GM12878 (cell line): ENCODE data around the gene ERVFRD-1. TPM values are rescaled to one million over a fixed set of nuclear protein-coding genes. Genes with fewer than 3 reads are reported as not detected.

Experiments
- ATAC-seq: fragments of 200-7000 bp; cut with Tn5 transposase; 3 replicates; pipeline ENCODE4 v1.9.1; 2020; ENCODE audit warnings: mild to moderate bottlenecking, moderate library complexity
- BruUV-seq: library from RNA; stranded (reverse); fragments of 400-500 nt; replicated peaks from 2 replicates; lab custom pipeline; 2021; lab: Mats Ljungman, UMichigan
- CTCF ChIA-PET: fragments of 300-600 bp; sonication (Branson Sonifier 250); formaldehyde crosslinking; extraction: SDS; loops from one replicate; lab custom pipeline; 2021; ENCODE audit warnings: inconsistent platforms; lab: Yijun Ruan, JAX
- POLR2A ChIA-PET: fragments of 350-600 bp; formaldehyde crosslinking; extraction: SDS; loops from one replicate; lab custom pipeline; 2021; ENCODE audit warnings: inconsistent platforms; lab: Charles Lee
- RAD21 ChIA-PET: fragments of 300-600 bp; sonication (Branson Sonifier 250); formaldehyde crosslinking; loops from one replicate; lab custom pipeline; 2023; ENCODE audit warnings: antibody characterized with exemption; ENCODE audit not compliant: unreplicated experiment; lab: Charles Lee
- SMC1A ChIA-PET: fragments of 300-600 bp; sonication (Branson Sonifier 250); formaldehyde crosslinking; loops from one replicate; lab custom pipeline; 2023; ENCODE audit not compliant: unreplicated experiment, uncharacterized antibody; lab: Charles Lee
- DNase-seq: peaks from one replicate; pipeline ENCODE4 v3.0.0-alpha.2; 2011; ENCODE audit warnings: low read depth, low spot score
- FAIRE-seq: peaks from 3 replicates; lab custom pipeline; 2011; peaks lifted over from hg19 to GRCh38; lab: Jason Lieb, UNC
- H2AFZ ChIP-seq: 2 replicates; pipeline ENCODE4 v1.6.0; 2011; ENCODE audit warnings: low read depth, low read length, control low read depth; ENCODE audit not compliant: control insufficient read depth
- H3K27ac ChIP-seq: 2 replicates; pipeline ENCODE4 v1.5.1; 2011; ENCODE audit warnings: control low read depth; ENCODE audit not compliant: control insufficient read depth, insufficient read depth
- H3K27me3 ChIP-seq, 2 experiments: replicated peaks in 1 of 2; 2 replicates each; pipeline versions ENCODE4 v1.6.0 to v1.6.1; 2011; ENCODE audit warnings: low read length in 1 of 2; ENCODE audit not compliant: control insufficient read depth in 2 of 2, insufficient read depth in 2 of 2
- H3K36me3 ChIP-seq, 2 experiments: 2 replicates each; pipeline ENCODE4 v1.5.1; 2011; ENCODE audit warnings: low read length in 1 of 2; ENCODE audit not compliant: control insufficient read depth in 2 of 2, insufficient read depth in 2 of 2
- H3K4me1 ChIP-seq: 2 replicates; pipeline ENCODE4 v1.6.1; 2011; ENCODE audit warnings: mild to moderate bottlenecking, low read length, moderate library complexity, mixed read lengths; ENCODE audit not compliant: control insufficient read depth, insufficient read depth
- H3K4me2 ChIP-seq: 2 replicates; pipeline ENCODE4 v1.6.0; 2011; ENCODE audit warnings: control low read depth; ENCODE audit not compliant: control insufficient read depth, insufficient read depth
- H3K4me3 ChIP-seq: fragments of 200-600 bp; sonication (generic); 2 replicates; pipeline ENCODE4 v1.5.1; 2016
- H3K79me2 ChIP-seq: 2 replicates; pipeline ENCODE4 v1.6.0; 2011; ENCODE audit warnings: low read length; ENCODE audit not compliant: control insufficient read depth, insufficient read depth
- H3K9ac ChIP-seq: 2 replicates; pipeline ENCODE4 v1.8.0; 2011; ENCODE audit warnings: low read length, control low read depth, mixed read lengths; ENCODE audit not compliant: control insufficient read depth, insufficient read depth
- H3K9me3 ChIP-seq: replicated peaks from 3 replicates; pipeline ENCODE4 v1.5.1; 2011; ENCODE audit warnings: mild to moderate bottlenecking, low read length; ENCODE audit not compliant: control insufficient read depth, insufficient read depth
- H4K20me1 ChIP-seq: 2 replicates; pipeline ENCODE4 v1.6.0; 2011; ENCODE audit not compliant: control insufficient read depth, insufficient read depth
- ASH2L ChIP-seq: fragments of 300-600, 200-600 bp; sonication (generic); IDR thresholded peaks from 2 replicates; pipeline ENCODE4 v1.6.1; 2017; ENCODE audit warnings: low read depth, mild to moderate bottlenecking, borderline replicate concordance
- BACH1 ChIP-seq: fragments of 450-650 bp; IDR thresholded peaks from 2 replicates; pipeline ENCODE4 v1.6.1; 2017; ENCODE audit warnings: mild to moderate bottlenecking, borderline replicate concordance
- DPF2 ChIP-seq: fragments of 450-650 bp; IDR thresholded peaks from 2 replicates; pipeline ENCODE4 v1.6.1; 2017; ENCODE audit warnings: mild to moderate bottlenecking
- EZH2 ChIP-seq: IDR thresholded peaks from 2 replicates; pipeline ENCODE4 v1.6.1; 2012; ENCODE audit warnings: low read depth, mild to moderate bottlenecking, control low read depth, inconsistent platforms, low read length, borderline replicate concordance; ENCODE audit not compliant: control insufficient read depth
- KLF5 ChIP-seq: fragments of 450-650 bp; IDR thresholded peaks from 2 replicates; pipeline ENCODE4 v1.6.1; 2014; ENCODE audit warnings: mild to moderate bottlenecking; ENCODE audit not compliant: partially characterized antibody
- MTA2 ChIP-seq: fragments of 450-650 bp; IDR thresholded peaks from 2 replicates; pipeline ENCODE4 v1.6.1; 2016; ENCODE audit warnings: low read depth, mild to moderate bottlenecking, moderate library complexity
- RFX5 ChIP-seq: IDR thresholded peaks from 2 replicates; pipeline ENCODE4 v1.6.1; 2011; ENCODE audit warnings: low read depth, low read length, improper control_type of control experiment
- SP1 ChIP-seq: IDR thresholded peaks from one replicate; pipeline ENCODE4 v1.6.1; 2011; ENCODE audit warnings: low read depth, low read length
- SPI1 ChIP-seq: IDR thresholded peaks from 2 replicates; pipeline ENCODE4 v1.6.1; 2011; ENCODE audit warnings: low read depth, mild to moderate bottlenecking, low read length, moderate library complexity, borderline replicate concordance; ENCODE audit not compliant: insufficient read depth
- SREBF1 ChIP-seq: IDR thresholded peaks from 2 replicates; pipeline ENCODE4 v1.6.1; 2012; ENCODE audit warnings: mild to moderate bottlenecking, low read length
- SUZ12 ChIP-seq: fragments of 200-600 bp; sonication (generic); IDR thresholded peaks from one replicate; pipeline ENCODE4 v1.6.1; 2018; ENCODE audit warnings: antibody characterized with exemption, mild to moderate bottlenecking; ENCODE audit not compliant: unreplicated experiment
- ZNF622 ChIP-seq: fragments of 450-650 bp; IDR thresholded peaks from 2 replicates; pipeline ENCODE4 v1.6.1; 2017; ENCODE audit warnings: mild to moderate bottlenecking, inconsistent platforms
- WGBS: methylation state at CpG from one replicate; pipeline ENCODE4 v1.1.6; 2016; ENCODE audit warnings: low lambda C conversion rate; ENCODE audit not compliant: insufficient replicate concordance, insufficient coverage; ENCODE audit errors: missing lambda C conversion rate; 5-methylcytosine and 5-hydroxymethylcytosine counted together
- in situ Hi-C: fragments of 300-500 bp; cut with MboI; formaldehyde crosslinking; loops from 9 replicates; pipeline ENCODE4 v1.14.3; 2018; ENCODE audit warnings: mixed read lengths
- intact Hi-C: fragments of 100-400 bp; cut with micrococcal nuclease; formaldehyde crosslinking; loops from one replicate; pipeline ENCODE4 v1.14.2; 2022; ENCODE audit not compliant: unreplicated experiment
- polyA plus RNA-seq, 11 experiments: library from polyadenylated mRNA; depleted of rRNA in 4 of 11; unstranded in 6 of 11; stranded (reverse) in 5 of 11; fragments of >200 nt; fragmentation: Nextera tagmentation in 4 of 11; fragmentation: Illumina TruSeq in 1 of 11; extraction: Ambion mirVana in 4 of 11; extraction: Trizol in 1 of 11; gene quantifications; 1 replicate in 1 of 11; 2 replicates in 10 of 11; pipeline versions ENCODE4 v1.2.1 to v1.2.3, GENCODE V29; 2011 to 2016; ENCODE audit warnings: inconsistent platforms in 2 of 11, missing spikeins in 2 of 11, low read depth in 1 of 11
- total RNA-seq, 4 experiments: library from RNA; depleted of rRNA in 3 of 4; stranded (reverse); fragments of >200 nt in 3 of 4; fragmentation: Illumina TruSeq in 1 of 4; extraction: Trizol in 1 of 4; gene quantifications; 2 replicates each; pipeline versions ENCODE4 v1.2.1 to v1.2.3, GENCODE V29; 2013 to 2021
- TF ChIP-seq, protein P1 (sequence below): fragments of 450-650 bp; IDR thresholded peaks from 2 replicates; pipeline ENCODE4 v1.6.1; 2016; ENCODE audit warnings: mild to moderate bottlenecking
- TF ChIP-seq, protein P2 (sequence below): fragments of 450-650 bp; IDR thresholded peaks from 2 replicates; pipeline ENCODE4 v1.6.1; 2016; ENCODE audit warnings: mild to moderate bottlenecking
- TF ChIP-seq, protein P3 (sequence below): IDR thresholded peaks from 2 replicates; pipeline ENCODE4 v1.6.1; 2012; ENCODE audit warnings: low read depth, low read length, improper control_type of control experiment
- TF ChIP-seq, protein P4 (sequence below): fragments of 450-650 bp; conservative IDR thresholded peaks from 2 replicates; pipeline ENCODE4 v1.6.1; 2017; ENCODE audit warnings: mild to moderate bottlenecking, moderate library complexity
- TF ChIP-seq, protein P5 (sequence below): fragments of 450-650 bp; IDR thresholded peaks from 2 replicates; pipeline ENCODE4 v1.6.1; 2014; ENCODE audit warnings: mild to moderate bottlenecking

Gene ERVFRD-1
- total and polyA plus RNA-seq, 10 of the 15 experiments (the other 5 are each of a cell fraction or from before 2014, with no cell fraction given) = 0.03 to 0.11 (median 0.07) TPM; not detected in 7

DNA sequence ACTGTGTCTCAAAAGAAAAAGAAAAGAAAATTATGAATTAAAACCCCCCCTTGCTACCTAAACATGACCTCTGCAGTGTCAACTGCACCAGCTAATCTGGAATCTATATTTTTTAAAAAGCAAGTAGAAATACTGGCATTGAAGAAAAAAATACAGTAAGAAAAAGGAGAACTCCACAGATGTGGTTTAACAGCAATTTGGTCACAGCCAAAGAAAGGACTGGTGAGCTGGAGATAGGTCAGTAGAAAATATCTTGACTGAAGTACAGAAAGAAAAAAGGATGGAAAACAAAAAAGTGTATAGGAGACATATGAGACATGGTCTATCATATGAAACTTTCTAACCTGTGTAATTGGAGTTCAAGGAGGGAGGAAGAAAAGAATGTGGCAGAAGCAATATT is 44.1 kb upstream of the ERVFRD-1 start (continued):
- TF ChIP-seq, protein P1, sequence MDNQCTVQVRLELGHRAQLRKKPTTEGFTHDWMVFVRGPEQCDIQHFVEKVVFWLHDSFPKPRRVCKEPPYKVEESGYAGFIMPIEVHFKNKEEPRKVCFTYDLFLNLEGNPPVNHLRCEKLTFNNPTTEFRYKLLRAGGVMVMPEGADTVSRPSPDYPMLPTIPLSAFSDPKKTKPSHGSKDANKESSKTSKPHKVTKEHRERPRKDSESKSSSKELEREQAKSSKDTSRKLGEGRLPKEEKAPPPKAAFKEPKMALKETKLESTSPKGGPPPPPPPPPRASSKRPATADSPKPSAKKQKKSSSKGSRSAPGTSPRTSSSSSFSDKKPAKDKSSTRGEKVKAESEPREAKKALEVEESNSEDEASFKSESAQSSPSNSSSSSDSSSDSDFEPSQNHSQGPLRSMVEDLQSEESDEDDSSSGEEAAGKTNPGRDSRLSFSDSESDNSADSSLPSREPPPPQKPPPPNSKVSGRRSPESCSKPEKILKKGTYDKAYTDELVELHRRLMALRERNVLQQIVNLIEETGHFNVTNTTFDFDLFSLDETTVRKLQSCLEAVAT = no peak
- TF ChIP-seq BACH1 = no peak
- no peak for TF ChIP-seq SP1
- no peak for TF ChIP-seq SPI1

DNA sequence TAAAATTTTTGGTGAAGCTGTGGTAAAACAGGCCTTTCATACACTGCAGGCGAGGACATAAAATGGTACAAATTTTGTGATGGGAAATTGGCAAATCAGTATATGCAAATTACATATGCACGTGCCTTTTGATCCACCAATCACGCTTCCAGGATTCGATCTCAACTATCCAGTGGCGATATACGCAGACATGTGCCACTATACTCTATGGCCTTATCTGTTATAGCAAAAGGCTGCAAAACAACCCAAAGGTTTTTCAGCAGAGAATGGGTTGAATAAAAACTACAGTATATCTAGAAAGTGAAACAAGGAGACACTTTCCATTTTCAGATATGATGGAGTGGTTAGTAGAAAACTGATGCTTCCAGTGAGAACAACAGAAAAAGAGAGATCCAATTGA is 41.9 kb upstream of the ERVFRD-1 start:
- Histone ChIP-seq H4K20me1 (no peaks in the 10 kb centered on the region), H3K36me3 (no peaks in the 10 kb centered on the region), H3K79me2 (no peaks in the 10 kb centered on the region), H2AFZ (no peak overlapping the region), H3K4me2 (peak overlapping the region; percentile 19; the same call in 1 of the 2 replicates), H3K27me3 (no peaks in the 10 kb centered on the region), H3K4me3 (0 out of 2 replicates have a peak overlapping the region, but pooled peaks have one; percentile 13), H3K27ac (no peak overlapping the region), H3K4me1 (no peaks in the 10 kb centered on the region), H3K9ac (no peak overlapping the region), H3K9me3 (no peaks in the 10 kb centered on the region)
- ChIA-PET SMC1A (interaction anchor here (1.1 to 14.1 kb wide), 3 partner anchors 170 to 342 kb away, joined by 3 to 208 read pairs (median 3); no protein-coding TSS in a partner anchor), CTCF (interaction anchor here (6.1 to 7.0 kb wide), 2 partner anchors 9 to 342 kb away, joined by 33 to 59 read pairs; no protein-coding TSS in a partner anchor), POLR2A (no interaction called here), RAD21 (interaction anchor here (4.2 kb wide), 1 partner anchor 342 kb away, joined by 18 read pairs; no protein-coding TSS in a partner anchor)
- no peak for DNase-seq
- 90% methylated on average over 6 of the region's 6 CpGs for WGBS
- in situ Hi-C loops (no loop called here), intact Hi-C loops (no loop called here)
- FAIRE-seq = no peak
- ATAC-seq = peak; percentile 40
- BruUV-seq = no TSS peak
- TF ChIP-seq SREBF1 (no peak), RFX5 (no peak), ZNF622 (no peak), KLF5 (no peak), EZH2 (no peak), DPF2 (no peak), ASH2L (no peak), MTA2 (no peak), SUZ12 (no peak)
- TF ChIP-seq, protein P2, sequence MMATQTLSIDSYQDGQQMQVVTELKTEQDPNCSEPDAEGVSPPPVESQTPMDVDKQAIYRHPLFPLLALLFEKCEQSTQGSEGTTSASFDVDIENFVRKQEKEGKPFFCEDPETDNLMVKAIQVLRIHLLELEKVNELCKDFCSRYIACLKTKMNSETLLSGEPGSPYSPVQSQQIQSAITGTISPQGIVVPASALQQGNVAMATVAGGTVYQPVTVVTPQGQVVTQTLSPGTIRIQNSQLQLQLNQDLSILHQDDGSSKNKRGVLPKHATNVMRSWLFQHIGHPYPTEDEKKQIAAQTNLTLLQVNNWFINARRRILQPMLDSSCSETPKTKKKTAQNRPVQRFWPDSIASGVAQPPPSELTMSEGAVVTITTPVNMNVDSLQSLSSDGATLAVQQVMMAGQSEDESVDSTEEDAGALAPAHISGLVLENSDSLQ = no peak
- TF ChIP-seq, protein P3, sequence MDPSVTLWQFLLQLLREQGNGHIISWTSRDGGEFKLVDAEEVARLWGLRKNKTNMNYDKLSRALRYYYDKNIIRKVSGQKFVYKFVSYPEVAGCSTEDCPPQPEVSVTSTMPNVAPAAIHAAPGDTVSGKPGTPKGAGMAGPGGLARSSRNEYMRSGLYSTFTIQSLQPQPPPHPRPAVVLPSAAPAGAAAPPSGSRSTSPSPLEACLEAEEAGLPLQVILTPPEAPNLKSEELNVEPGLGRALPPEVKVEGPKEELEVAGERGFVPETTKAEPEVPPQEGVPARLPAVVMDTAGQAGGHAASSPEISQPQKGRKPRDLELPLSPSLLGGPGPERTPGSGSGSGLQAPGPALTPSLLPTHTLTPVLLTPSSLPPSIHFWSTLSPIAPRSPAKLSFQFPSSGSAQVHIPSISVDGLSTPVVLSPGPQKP = no peak
- TF ChIP-seq, protein P4, sequence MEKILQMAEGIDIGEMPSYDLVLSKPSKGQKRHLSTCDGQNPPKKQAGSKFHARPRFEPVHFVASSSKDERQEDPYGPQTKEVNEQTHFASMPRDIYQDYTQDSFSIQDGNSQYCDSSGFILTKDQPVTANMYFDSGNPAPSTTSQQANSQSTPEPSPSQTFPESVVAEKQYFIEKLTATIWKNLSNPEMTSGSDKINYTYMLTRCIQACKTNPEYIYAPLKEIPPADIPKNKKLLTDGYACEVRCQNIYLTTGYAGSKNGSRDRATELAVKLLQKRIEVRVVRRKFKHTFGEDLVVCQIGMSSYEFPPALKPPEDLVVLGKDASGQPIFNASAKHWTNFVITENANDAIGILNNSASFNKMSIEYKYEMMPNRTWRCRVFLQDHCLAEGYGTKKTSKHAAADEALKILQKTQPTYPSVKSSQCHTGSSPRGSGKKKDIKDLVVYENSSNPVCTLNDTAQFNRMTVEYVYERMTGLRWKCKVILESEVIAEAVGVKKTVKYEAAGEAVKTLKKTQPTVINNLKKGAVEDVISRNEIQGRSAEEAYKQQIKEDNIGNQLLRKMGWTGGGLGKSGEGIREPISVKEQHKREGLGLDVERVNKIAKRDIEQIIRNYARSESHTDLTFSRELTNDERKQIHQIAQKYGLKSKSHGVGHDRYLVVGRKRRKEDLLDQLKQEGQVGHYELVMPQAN = no peak
- TF ChIP-seq, protein P5, sequence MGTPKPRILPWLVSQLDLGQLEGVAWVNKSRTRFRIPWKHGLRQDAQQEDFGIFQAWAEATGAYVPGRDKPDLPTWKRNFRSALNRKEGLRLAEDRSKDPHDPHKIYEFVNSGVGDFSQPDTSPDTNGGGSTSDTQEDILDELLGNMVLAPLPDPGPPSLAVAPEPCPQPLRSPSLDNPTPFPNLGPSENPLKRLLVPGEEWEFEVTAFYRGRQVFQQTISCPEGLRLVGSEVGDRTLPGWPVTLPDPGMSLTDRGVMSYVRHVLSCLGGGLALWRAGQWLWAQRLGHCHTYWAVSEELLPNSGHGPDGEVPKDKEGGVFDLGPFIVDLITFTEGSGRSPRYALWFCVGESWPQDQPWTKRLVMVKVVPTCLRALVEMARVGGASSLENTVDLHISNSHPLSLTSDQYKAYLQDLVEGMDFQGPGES = no peak
